ENCODE data around the gene ZNF738.
"Not testable (repeated sequence)": the region's sequence is repeated elsewhere in the genome, so short reads cannot be mapped to it uniquely, and the experiment has no call there.

The ZNF738 gene

GRCh38 chr19:21358768-21359451, at the start of gene ZNF738:
Gene ZNF738 (plus strand): TSS chr19:21359000. CDS start chr19:21359141, 141 bp downstream.
- DNase-seq (ENCODE audit: low read depth) = peak; percentile 57

- DNase-seq (ENCODE audit: low read depth) = not testable (repeated sequence)
These were observed 46.0 kb upstream of the ZNF738 start for GRCh38 chr19:21312807-21313206.

GRCh38 chr19:21314676-21315075, 44.1 kb upstream of the ZNF738 start:
- no peak for DNase-seq (ENCODE audit: low read depth)

GRCh38 chr19:21317821-21318220, 41.0 kb upstream of the ZNF738 start:
- DNase-seq (ENCODE audit: low read depth) = no peak

- no peak for DNase-seq (ENCODE audit: low read depth)
These were observed 37.7 kb upstream of the ZNF738 start for GRCh38 chr19:21321134-21321533.

- DNase-seq (ENCODE audit: low read depth) = no peak
These were observed 36.8 kb upstream of the ZNF738 start for GRCh38 chr19:21321996-21322395.

- no peak for DNase-seq (ENCODE audit: low read depth)
These were observed 36.3 kb upstream of the ZNF738 start for GRCh38 chr19:21322528-21322927.

GRCh38 chr19:21323000-21323399, 35.8 kb upstream of the ZNF738 start:
- no peak for DNase-seq (ENCODE audit: low read depth)

- DNase-seq (ENCODE audit: low read depth) = no peak
These were observed 32.6 kb upstream of the ZNF738 start for GRCh38 chr19:21326169-21326568.

- DNase-seq (ENCODE audit: low read depth) = no peak
These were observed 30.4 kb upstream of the ZNF738 start for GRCh38 chr19:21328406-21328805.

GRCh38 chr19:21328885-21329605, 29.8 kb upstream of the ZNF738 start, which contains the start of gene ZNF708:
Gene ZNF708 (minus strand): TSS chr19:21329410. CDS start chr19:21329212, 198 bp downstream.
- DNase-seq (ENCODE audit: low read depth) = peak; percentile 58

- DNase-seq (ENCODE audit: low read depth) = no peak
These were observed 23.1 kb upstream of the ZNF738 start for GRCh38 chr19:21335721-21336120.

- not testable (repeated sequence) for DNase-seq (ENCODE audit: low read depth)
These were observed 14.0 kb upstream of the ZNF738 start for GRCh38 chr19:21344841-21345240.

- DNase-seq (ENCODE audit: low read depth) = no peak
These were observed 6.0 kb upstream of the ZNF738 start for GRCh38 chr19:21352830-21353229.

- DNase-seq (ENCODE audit: low read depth) = no peak
These were observed 3.5 kb downstream of the ZNF738 start for GRCh38 chr19:21362291-21362690.

GRCh38 chr19:21383980-21384582, 25.3 kb downstream of the ZNF738 start:
- no peak for DNase-seq (ENCODE audit: low read depth)

GRCh38 chr19:21396121-21396520, 37.3 kb downstream of the ZNF738 start:
- DNase-seq (ENCODE audit: low read depth) = no peak

GRCh38 chr19:21396893-21397572, 38.2 kb downstream of the ZNF738 start, which contains the start of gene ZNF493:
Gene ZNF493 (plus strand): TSS chr19:21397133. CDS start chr19:21397238, 105 bp downstream.
- peak; percentile 77 for DNase-seq (ENCODE audit: low read depth)

GRCh38 chr19:21398851-21399250, 40.1 kb downstream of the ZNF738 start:
- DNase-seq (ENCODE audit: low read depth) = no peak

GRCh38 chr19:21402303-21402985, 43.6 kb downstream of the ZNF738 start:
- no peak for DNase-seq (ENCODE audit: low read depth)

GRCh38 chr19:21410166-21410565, 51.4 kb downstream of the ZNF738 start:
- DNase-seq (ENCODE audit: low read depth) = no peak

GRCh38 chr19:21422244-21422643, 63.4 kb downstream of the ZNF738 start:
- no peak for DNase-seq (ENCODE audit: low read depth)
